ENCODE data around the gene C9orf153.

DNA sequence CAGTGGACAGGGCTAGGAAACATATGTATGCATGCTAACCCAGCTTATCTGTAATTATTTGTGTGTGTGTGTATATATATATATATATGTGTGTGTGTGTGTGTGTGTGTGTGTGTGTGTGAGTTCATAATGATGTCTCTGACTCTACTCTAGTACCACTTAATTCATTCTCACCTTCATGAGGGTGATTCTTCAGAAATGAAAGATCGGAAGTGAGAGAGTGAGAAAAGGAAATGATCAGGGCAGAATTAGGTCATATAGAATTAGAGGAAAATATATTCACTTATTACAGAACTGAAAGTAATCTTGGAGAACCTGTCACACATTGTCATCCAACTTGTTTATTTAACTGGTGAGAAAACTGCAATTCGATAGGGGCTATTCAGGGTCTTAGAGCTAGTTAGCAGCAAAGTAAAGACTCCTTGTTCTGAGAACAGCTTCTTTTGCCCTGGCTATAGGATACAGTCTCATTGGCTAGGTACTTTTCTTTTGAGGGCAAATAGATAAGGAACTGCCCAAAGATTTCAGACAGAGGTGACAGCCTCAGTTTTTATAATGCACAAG is 58.8 kb downstream of the C9orf153 start:
- TF ChIP-seq POLR2AphosphoS5 (IDR thresholded peaks at IDR 0.05; ENCODE audit: low read depth): no peak
- TF ChIP-seq, protein P1, sequence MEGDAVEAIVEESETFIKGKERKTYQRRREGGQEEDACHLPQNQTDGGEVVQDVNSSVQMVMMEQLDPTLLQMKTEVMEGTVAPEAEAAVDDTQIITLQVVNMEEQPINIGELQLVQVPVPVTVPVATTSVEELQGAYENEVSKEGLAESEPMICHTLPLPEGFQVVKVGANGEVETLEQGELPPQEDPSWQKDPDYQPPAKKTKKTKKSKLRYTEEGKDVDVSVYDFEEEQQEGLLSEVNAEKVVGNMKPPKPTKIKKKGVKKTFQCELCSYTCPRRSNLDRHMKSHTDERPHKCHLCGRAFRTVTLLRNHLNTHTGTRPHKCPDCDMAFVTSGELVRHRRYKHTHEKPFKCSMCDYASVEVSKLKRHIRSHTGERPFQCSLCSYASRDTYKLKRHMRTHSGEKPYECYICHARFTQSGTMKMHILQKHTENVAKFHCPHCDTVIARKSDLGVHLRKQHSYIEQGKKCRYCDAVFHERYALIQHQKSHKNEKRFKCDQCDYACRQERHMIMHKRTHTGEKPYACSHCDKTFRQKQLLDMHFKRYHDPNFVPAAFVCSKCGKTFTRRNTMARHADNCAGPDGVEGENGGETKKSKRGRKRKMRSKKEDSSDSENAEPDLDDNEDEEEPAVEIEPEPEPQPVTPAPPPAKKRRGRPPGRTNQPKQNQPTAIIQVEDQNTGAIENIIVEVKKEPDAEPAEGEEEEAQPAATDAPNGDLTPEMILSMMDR (conservative IDR thresholded peaks at IDR 0.05; ENCODE audit: low read depth in 2 of 2): no peak
- TF ChIP-seq EZH2phosphoT487 (IDR thresholded peaks at IDR 0.05; ENCODE audit: unreplicated experiment): no peak
- no peak for TF ChIP-seq REST (IDR thresholded peaks at IDR 0.05; ENCODE audit: unreplicated experiment)
- TF ChIP-seq EZH2 (IDR thresholded peaks at IDR 0.05; ENCODE audit: low read depth, unreplicated experiment): no peak
- TF ChIP-seq CREB1 (CRISPR knock-in tag; IDR thresholded peaks at IDR 0.05; ENCODE audit: low read depth): no peak

All from GM23338 (cell line).